H1 (cell line): ENCODE results near the gene KLHL2. TPM values are rescaled to one million over a fixed set of nuclear protein-coding genes. Genes with fewer than 3 reads are reported as not detected.
A peak's percentile ranks its signal among the peaks of the same experiment; 100 is the strongest.
"Not testable (repeated sequence)": the region's sequence is repeated elsewhere in the genome, so short reads cannot be mapped to it uniquely, and the experiment has no call there.

Experiments used
- CTCF ChIA-PET: fragments of 300-600 bp; sonication (Branson Sonifier 250); formaldehyde crosslinking; loops from one replicate; lab custom pipeline; 2021; ENCODE audit not compliant: partially characterized antibody; lab: Charles Lee
- POLR2A ChIA-PET: fragments of 300-600 bp; sonication (Branson Sonifier 250); formaldehyde crosslinking; loops from one replicate; lab custom pipeline; 2021; ENCODE audit warnings: inconsistent platforms; ENCODE audit not compliant: partially characterized antibody; lab: Charles Lee
- DNase-seq, 2 experiments: peaks; one replicate each; pipeline versions ENCODE4 v3.0.0 to v3.0.0-alpha.2; 2010 to 2022; ENCODE audit warnings: low spot score in 2 of 2, low read depth in 1 of 2, mixed read lengths in 1 of 2
- FAIRE-seq: peaks from 2 replicates; lab custom pipeline; 2011; peaks lifted over from hg19 to GRCh38; lab: Jason Lieb, UNC
- H2AFZ ChIP-seq: 2 replicates; pipeline ENCODE4 v1.8.1; 2012; ENCODE audit warnings: low read length, inconsistent platforms
- H2AK5ac ChIP-seq: 2 replicates; pipeline ENCODE4 v1.6.1; 2013; ENCODE audit warnings: low read depth, low read length
- H2BK120ac ChIP-seq: replicated peaks from 2 replicates; pipeline ENCODE3; 2013; ENCODE audit warnings: low read depth, low read length, inconsistent platforms
- H2BK12ac ChIP-seq: 2 replicates; pipeline ENCODE4 v1.6.1; 2013; ENCODE audit warnings: low read depth, low read length
- H2BK15ac ChIP-seq: 2 replicates; pipeline ENCODE4 v1.6.1; 2013; ENCODE audit warnings: low read length
- H2BK20ac ChIP-seq: 2 replicates; pipeline ENCODE4 v1.6.1; 2013; ENCODE audit warnings: low read length
- H2BK5ac ChIP-seq: 2 replicates; pipeline ENCODE4 v1.6.1; 2013; ENCODE audit warnings: low read depth, low read length
- H3K14ac ChIP-seq: 2 replicates; pipeline ENCODE4 v1.6.1; 2013; ENCODE audit warnings: inconsistent platforms; ENCODE audit not compliant: insufficient read length
- H3K18ac ChIP-seq: 2 replicates; pipeline ENCODE4 v1.6.1; 2013; ENCODE audit warnings: low read length; ENCODE audit errors: extremely low read depth
- H3K23ac ChIP-seq: 2 replicates; pipeline ENCODE4 v1.6.1; 2013; ENCODE audit warnings: inconsistent platforms; ENCODE audit not compliant: insufficient read length
- H3K23me2 ChIP-seq: 2 replicates; pipeline ENCODE4 v1.6.1; 2013; ENCODE audit warnings: low read depth, low read length
- H3K27ac ChIP-seq: 2 replicates; pipeline ENCODE4 v1.6.1; 2011; ENCODE audit warnings: low read depth, low read length, inconsistent platforms
- H3K27me3 ChIP-seq, 4 experiments: replicated peaks in 1 of 4; 1 replicate in 1 of 4; 2 replicates in 3 of 4; pipeline versions ENCODE4 v1.6.1 to v1.8.1; 2011 to 2013; ENCODE audit warnings: low read length in 3 of 4, mild to moderate bottlenecking in 3 of 4, inconsistent platforms in 2 of 4, mixed read lengths in 2 of 4, moderate library complexity in 1 of 4; ENCODE audit not compliant: control insufficient read depth in 3 of 4, insufficient read depth in 3 of 4; ENCODE audit errors: extremely low read depth in 1 of 4
- H3K36me3 ChIP-seq, 4 experiments: 2 replicates each; pipeline versions ENCODE4 v1.6.1 to v1.8.1; 2011 to 2013; ENCODE audit warnings: mild to moderate bottlenecking in 4 of 4, low read length in 3 of 4, moderate library complexity in 2 of 4, control low read depth in 1 of 4, inconsistent platforms in 1 of 4; ENCODE audit not compliant: insufficient read depth in 4 of 4, control insufficient read depth in 2 of 4
- H3K4ac ChIP-seq: replicated peaks from 2 replicates; pipeline ENCODE3; 2013; ENCODE audit warnings: low read length, low read depth, mixed read lengths, inconsistent platforms; ENCODE audit not compliant: insufficient read length
- H3K4me1 ChIP-seq, 4 experiments: replicated peaks in 1 of 4; 1 replicate in 1 of 4; 2 replicates in 3 of 4; pipeline versions ENCODE4 v1.6.1 to v1.8.1; 2011 to 2013; ENCODE audit warnings: low read length in 3 of 4, inconsistent platforms in 2 of 4, mixed read lengths in 1 of 4; ENCODE audit not compliant: insufficient read depth in 4 of 4, control insufficient read depth in 3 of 4
- H3K4me2 ChIP-seq, 2 experiments: 2 replicates each; pipeline versions ENCODE4 v1.6.1 to v1.8.1; 2011 to 2013; ENCODE audit warnings: low read depth in 2 of 2, low read length in 2 of 2, control low read depth in 1 of 2, inconsistent platforms in 1 of 2, mild to moderate bottlenecking in 1 of 2; ENCODE audit not compliant: insufficient read depth in 1 of 2
- H3K4me3 ChIP-seq, 4 experiments: fragments of 200-600, 300-600 bp in 1 of 4; sonication (generic), shearing (Covaris generic), sonication (Bioruptor Twin) in 1 of 4; 2 replicates each; pipeline versions ENCODE4 v1.5.1 to v1.8.1; 2011 to 2016; ENCODE audit warnings: low read length in 4 of 4, low read depth in 3 of 4, control low read depth in 2 of 4, inconsistent platforms in 2 of 4, mild to moderate bottlenecking in 2 of 4, mixed read lengths in 1 of 4, moderate library complexity in 1 of 4; ENCODE audit not compliant: insufficient read depth in 2 of 4; ENCODE audit errors: extremely low read depth in 1 of 4
- H3K56ac ChIP-seq: replicated peaks from 2 replicates; pipeline ENCODE3; 2013; ENCODE audit warnings: low read depth, mild to moderate bottlenecking, mixed read lengths, low read length, inconsistent platforms; ENCODE audit not compliant: insufficient read length
- H3K79me1 ChIP-seq: 2 replicates; pipeline ENCODE4 v1.6.1; 2013; ENCODE audit warnings: low read depth, low read length, control low read depth
- H3K79me2 ChIP-seq, 2 experiments: 2 replicates each; pipeline versions ENCODE4 v1.6.1 to v1.8.1; 2012 to 2013; ENCODE audit warnings: low read length in 2 of 2, mild to moderate bottlenecking in 2 of 2, inconsistent platforms in 1 of 2; ENCODE audit not compliant: insufficient read depth in 2 of 2, control insufficient read depth in 1 of 2
- H3K9ac ChIP-seq, 4 experiments: replicated peaks in 1 of 4; 1 replicate in 1 of 4; 2 replicates in 3 of 4; pipeline versions ENCODE4 v1.6.1 to v1.8.1; 2011 to 2013; ENCODE audit warnings: low read depth in 3 of 4, low read length in 3 of 4, control low read depth in 2 of 4, mild to moderate bottlenecking in 2 of 4, moderate library complexity in 2 of 4, inconsistent platforms in 1 of 4; ENCODE audit errors: extremely low read depth in 1 of 4
- H3K9me3 ChIP-seq, 2 experiments: 2 replicates each; pipeline versions ENCODE4 v1.6.1 to v1.8.1; 2012 to 2013; ENCODE audit warnings: mild to moderate bottlenecking in 2 of 2, moderate library complexity in 2 of 2, control low read depth in 1 of 2, inconsistent platforms in 1 of 2, low read depth in 1 of 2, low read length in 1 of 2, mixed read lengths in 1 of 2; ENCODE audit not compliant: insufficient read depth in 2 of 2
- H4K20me1 ChIP-seq, 2 experiments: replicated peaks in 1 of 2; 2 replicates each; pipeline versions ENCODE3 to v1.8.1; 2011 to 2013; ENCODE audit warnings: inconsistent platforms in 2 of 2, low read length in 2 of 2, mild to moderate bottlenecking in 1 of 2; ENCODE audit not compliant: insufficient read depth in 2 of 2, control insufficient read depth in 1 of 2
- H4K5ac ChIP-seq: 2 replicates; pipeline ENCODE4 v1.6.1; 2013; ENCODE audit warnings: low read length, low read depth, mixed read lengths, inconsistent platforms; ENCODE audit not compliant: insufficient read length
- H4K8ac ChIP-seq: 2 replicates; pipeline ENCODE4 v1.8.0; 2013; ENCODE audit warnings: mild to moderate bottlenecking, moderate library complexity, low read length, inconsistent platforms; ENCODE audit not compliant: insufficient read depth; ENCODE audit errors: extremely low read depth
- H4K91ac ChIP-seq: replicated peaks from 2 replicates; pipeline ENCODE3; 2013; ENCODE audit warnings: low read length, mixed read lengths, inconsistent platforms; ENCODE audit not compliant: insufficient read length
- RAD21 ChIP-seq, 2 experiments: IDR thresholded peaks in 1 of 2; conservative IDR thresholded peaks in 1 of 2; 2 replicates each; pipeline ENCODE4 v1.6.1; 2011; ENCODE audit warnings: low read depth in 2 of 2, low read length in 2 of 2, improper control_type of control experiment in 1 of 2, inconsistent platforms in 1 of 2, mild to moderate bottlenecking in 1 of 2, moderate library complexity in 1 of 2
- WGBS, 2 experiments: shearing (Covaris generic) in 1 of 2; methylation state at CpG; one replicate each; pipeline versions ENCODE4 v1.1.6 to v1.1.7; 2013 to 2015; ENCODE audit warnings: low lambda C conversion rate in 2 of 2, mixed read lengths in 2 of 2, inconsistent platforms in 1 of 2, low coverage in 1 of 2, missing lambda C conversion rate in 1 of 2; ENCODE audit not compliant: insufficient replicate concordance in 2 of 2, insufficient coverage in 1 of 2, insufficient read length in 1 of 2; ENCODE audit errors: extremely low coverage in 1 of 2, missing lambda C conversion rate in 1 of 2; 5-methylcytosine and 5-hydroxymethylcytosine counted together
- polyA plus RNA-seq, 7 experiments: library from polyadenylated mRNA; depleted of rRNA in 3 of 7; stranded (reverse) in 5 of 7; unstranded in 2 of 7; fragments of >200 nt in 5 of 7; fragments of 200-250 nt in 2 of 7; gene quantifications; 1 replicate in 5 of 7; 2 replicates in 1 of 7; 4 replicates in 1 of 7; pipeline versions ENCODE4 v1.2.1 to v1.2.3, GENCODE V29; 2011 to 2013; ENCODE audit warnings: missing spikeins in 2 of 7, mixed read lengths in 2 of 7
- total RNA-seq: library from RNA; stranded (reverse); fragmentation: NEBNext Ultra II Directional; extraction: Animal tissue kit (Norgen Biotek cat#: 25700); gene quantifications from 2 replicates; pipeline ENCODE4 v1.2.1, GENCODE V29; 2021

Gene KLHL2
- total and polyA plus RNA-seq, 2 of the 8 experiments (the other 6 are each of a cell fraction or from before 2014, with no cell fraction given), result 5.2 to 12.0 TPM

- H3K9me3 ChIP-seq, H2BK15ac ChIP-seq, H3K27me3 ChIP-seq, H2AK5ac ChIP-seq, H4K8ac ChIP-seq, H3K23me2 ChIP-seq, FAIRE-seq, H2BK5ac ChIP-seq, H2BK120ac ChIP-seq, CTCF ChIA-PET, POLR2A ChIA-PET, H4K20me1 ChIP-seq, H2BK12ac ChIP-seq, H4K91ac ChIP-seq, DNase-seq, H3K14ac ChIP-seq, H3K18ac ChIP-seq, H3K36me3 ChIP-seq, H2AFZ ChIP-seq, H3K9ac ChIP-seq, H3K4me1 ChIP-seq, H3K56ac ChIP-seq, H3K4me3 ChIP-seq, H3K4ac ChIP-seq, H3K23ac ChIP-seq, H2BK20ac ChIP-seq, H3K27ac ChIP-seq, H3K79me1 ChIP-seq, H4K5ac ChIP-seq, H3K4me2 ChIP-seq: not testable (repeated sequence)
- H3K79me2 ChIP-seq, result peaks cover 0 to 64% of the 10 kb centered on the region in 2 experiments; a peak in 3 of 4 replicates
- TF ChIP-seq RAD21 (IDR thresholded peaks at IDR 0.05 in 1 of 2, conservative IDR thresholded peaks at IDR 0.05 in 1 of 2; ENCODE audit: low read depth in 2 of 2, low read length in 2 of 2), result peak; percentile 14 to 27; a peak in 2 of 4 replicates
- 89% methylated on average over 2 of the region's 2 CpGs; no CpG with 5 or more reads in 1 of the 2 experiments for WGBS, 2 experiments
Measured at GRCh38 chr4:165212647-165213046, 5.3 kb downstream of the KLHL2 start.

DNA sequence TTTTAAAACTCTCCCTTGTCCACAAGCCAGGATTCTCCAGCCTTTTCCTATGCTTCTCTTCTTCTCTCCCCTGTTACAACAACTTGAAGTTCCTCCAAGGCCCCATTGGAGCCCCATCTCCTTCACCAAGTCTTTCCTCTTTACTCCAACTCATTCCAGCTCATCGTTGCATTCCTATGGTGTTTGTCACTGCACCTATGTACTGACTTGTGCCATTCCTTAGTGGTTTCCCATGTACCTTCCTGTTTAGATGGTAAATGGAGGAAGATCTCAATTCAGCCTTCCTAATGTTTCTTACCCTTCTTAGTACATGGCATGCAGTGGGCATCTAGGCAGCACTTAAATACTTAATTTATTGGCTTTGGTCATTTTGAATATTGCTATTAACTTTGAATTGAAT is 6.0 kb downstream of the KLHL2 start:
- H3K79me1 ChIP-seq, H4K91ac ChIP-seq, POLR2A ChIA-PET, H3K27me3 ChIP-seq, H2BK120ac ChIP-seq, H2BK5ac ChIP-seq, H3K56ac ChIP-seq, H3K9ac ChIP-seq, H3K9me3 ChIP-seq, H3K18ac ChIP-seq, H3K23ac ChIP-seq, H3K4me2 ChIP-seq, H4K5ac ChIP-seq, H4K8ac ChIP-seq, H4K20me1 ChIP-seq, CTCF ChIA-PET, H2BK15ac ChIP-seq, H3K14ac ChIP-seq, H3K4me1 ChIP-seq, FAIRE-seq, DNase-seq, H3K23me2 ChIP-seq, H3K4ac ChIP-seq, H2AK5ac ChIP-seq, H3K36me3 ChIP-seq, H2BK20ac ChIP-seq, H3K27ac ChIP-seq, H2AFZ ChIP-seq, H2BK12ac ChIP-seq, H3K4me3 ChIP-seq: not testable (repeated sequence)
- 50% methylated on average over 1 of the region's 1 CpG; no CpG with 5 or more reads in 1 of the 2 experiments for WGBS, 2 experiments
- H3K79me2 ChIP-seq, result peaks cover 0 to 60% of the 10 kb centered on the region in 2 experiments; a peak in 3 of 4 replicates
